Measurements from ENCODE around the gene ACTRT2. TPM values are rescaled to one million over a fixed set of nuclear protein-coding genes. Genes with fewer than 3 reads are reported as not detected.

ACTRT2 gene
- total RNA-seq, 1 experiment from 2014 or later = not detected

DNA sequence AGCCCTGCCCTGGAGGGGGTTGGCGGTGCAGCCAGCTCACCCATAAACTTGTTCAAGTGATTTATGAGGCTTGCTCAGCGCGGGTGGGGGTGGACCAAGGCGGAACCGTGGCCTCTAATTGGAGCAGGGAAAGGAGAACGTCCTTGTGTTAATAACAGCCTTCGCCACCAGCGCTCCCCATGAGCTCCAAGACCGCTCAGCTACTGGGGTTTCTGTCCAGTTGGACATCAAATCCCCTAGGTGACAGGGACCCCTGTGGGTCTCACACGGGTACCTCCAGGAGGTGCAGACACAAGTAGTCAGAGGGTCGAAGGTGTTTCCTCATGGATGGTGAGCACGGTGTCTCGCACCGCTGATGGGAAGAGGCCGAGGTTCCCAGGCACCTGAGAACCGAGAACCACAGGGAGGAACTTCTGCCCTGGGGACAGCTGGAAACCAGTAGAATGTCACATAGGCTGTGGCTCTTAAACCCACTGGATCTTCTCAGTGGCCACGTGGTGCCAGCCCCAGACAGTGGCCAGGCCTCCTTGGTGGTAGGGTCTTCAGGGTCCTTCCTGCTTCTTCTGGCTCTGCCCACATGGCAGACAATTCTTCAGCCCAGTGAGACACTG is 3.7 kb upstream of the ACTRT2 start:
- DNase-seq (ENCODE audit: low read depth) = no peak

DNA sequence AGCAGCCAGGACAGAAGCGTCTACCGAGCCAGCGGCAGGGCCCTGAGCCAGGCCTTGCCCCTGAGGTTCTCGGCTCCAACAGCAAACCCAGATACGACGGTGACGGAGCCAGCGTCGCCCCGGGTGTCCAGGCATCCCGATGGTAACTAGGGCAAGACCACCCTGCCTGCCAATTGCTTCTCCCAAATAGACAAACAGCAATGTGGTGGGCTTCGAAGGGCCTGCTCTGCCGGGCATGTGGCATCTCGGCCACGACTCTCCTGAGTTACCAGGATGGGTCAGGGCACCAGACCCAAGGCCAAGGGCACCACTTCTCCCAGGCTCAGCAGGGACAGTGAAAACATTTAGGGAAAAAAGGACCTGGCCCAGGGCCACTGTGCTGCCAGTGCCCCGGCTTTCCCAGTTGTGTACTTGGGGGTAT is 3.2 kb upstream of the ACTRT2 start:
- DNase-seq (ENCODE audit: low read depth) = no peak

DNA sequence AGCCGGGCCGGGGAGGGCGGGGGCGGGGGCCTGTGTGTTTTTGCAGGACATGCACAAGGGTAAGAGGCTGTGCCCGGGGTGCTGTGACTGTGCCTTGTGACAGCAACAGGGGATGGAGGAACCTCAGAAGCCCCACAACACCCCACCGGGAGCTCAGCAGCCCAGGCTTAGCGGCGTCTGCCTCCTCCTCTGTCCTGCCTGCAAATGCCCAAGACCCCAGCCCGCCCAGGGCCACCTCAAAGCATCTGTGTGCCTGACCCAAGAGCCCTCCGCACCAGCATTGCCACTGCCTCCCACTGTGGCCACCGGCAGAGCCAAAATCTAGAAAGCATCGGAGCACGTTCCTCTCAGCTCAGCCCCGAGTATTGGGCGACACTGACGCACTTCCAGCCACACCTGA is 2.7 kb upstream of the ACTRT2 start:
- no peak for DNase-seq (ENCODE audit: low read depth)

DNA sequence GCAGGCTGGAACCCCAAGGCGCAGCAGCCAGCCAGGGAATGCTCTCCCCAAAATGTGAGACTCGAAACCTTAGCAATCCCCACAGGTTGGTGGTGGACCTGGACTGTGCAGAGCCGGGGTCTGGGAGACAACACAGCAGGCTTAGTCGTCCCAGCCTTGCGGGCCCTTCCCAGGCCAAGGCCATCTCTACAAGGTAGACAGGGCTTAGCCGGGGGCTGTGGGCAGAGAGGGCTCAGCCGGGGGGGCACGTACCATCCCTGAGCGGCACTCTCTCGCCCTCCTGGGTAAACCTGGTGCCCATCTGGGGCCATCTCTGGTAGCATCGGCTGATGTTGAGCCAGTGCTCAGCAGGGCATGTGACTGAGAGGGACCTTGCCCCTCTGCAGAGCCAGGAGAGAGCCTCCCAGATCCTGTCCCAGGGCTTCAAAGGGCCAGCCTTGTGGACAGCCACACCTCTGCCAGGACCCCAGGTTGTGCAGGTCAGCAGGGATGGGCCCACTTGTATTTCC is 2.2 kb upstream of the ACTRT2 start:
- DNase-seq (ENCODE audit: low read depth) = no peak

DNA sequence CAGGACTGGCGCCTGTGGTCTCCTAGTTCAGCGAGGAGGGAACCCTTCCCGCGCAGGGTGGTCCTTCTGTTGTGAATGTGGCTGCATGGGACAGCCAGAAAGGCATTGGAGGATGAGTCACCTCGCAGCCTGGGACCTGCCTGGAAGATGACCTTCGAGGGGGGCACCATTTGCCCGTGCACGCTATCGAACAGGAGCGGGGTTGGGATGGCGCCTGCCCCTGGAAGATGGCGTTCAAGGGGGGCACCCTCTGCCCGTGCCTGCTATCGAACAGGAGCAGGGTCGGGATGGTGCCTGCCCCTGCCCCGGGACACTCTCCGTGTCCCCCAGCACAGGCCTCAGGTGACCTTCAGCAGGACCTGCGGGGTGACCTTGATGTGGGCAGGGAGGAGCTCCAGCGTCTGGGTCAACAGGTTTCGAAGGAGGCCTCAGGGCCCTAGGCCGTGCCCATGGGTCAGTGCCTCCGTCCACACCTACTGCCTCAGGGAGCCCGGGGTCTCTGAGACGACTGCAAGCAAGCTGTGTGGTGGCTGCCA is 1.7 kb upstream of the ACTRT2 start:
- DNase-seq (ENCODE audit: low read depth) = no peak

DNA sequence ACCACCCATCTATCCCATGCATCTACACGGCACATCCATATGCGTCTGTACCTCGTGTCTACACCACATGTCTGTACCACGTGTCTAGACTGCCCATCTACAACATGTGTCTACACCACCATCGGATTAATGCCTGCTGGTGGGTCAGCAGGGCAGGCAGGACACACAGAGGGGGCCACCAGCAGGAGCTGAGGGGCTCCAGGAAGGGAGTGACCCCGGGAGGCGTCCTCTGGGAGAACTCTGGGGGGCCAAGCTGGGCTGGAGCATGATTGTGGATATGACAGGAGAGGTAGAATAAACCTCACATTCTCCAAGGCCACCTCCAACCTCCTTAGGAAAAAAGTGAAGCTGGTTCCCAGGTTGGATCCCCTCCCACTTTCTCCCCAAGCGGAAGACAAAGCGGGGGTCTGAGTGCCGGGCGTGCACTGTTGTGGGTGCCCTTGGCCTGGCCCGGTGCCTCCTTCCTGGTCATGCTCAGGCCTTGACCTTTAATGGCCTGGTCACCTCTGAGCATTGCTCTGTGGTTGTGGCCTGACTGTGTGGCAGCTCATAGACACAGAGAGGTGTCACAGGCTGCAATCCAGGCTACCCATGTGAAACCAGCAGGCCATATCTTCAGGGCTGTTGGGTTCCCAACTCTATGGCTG is 881 bp upstream of the ACTRT2 start:
- no peak for DNase-seq (ENCODE audit: low read depth)

DNA sequence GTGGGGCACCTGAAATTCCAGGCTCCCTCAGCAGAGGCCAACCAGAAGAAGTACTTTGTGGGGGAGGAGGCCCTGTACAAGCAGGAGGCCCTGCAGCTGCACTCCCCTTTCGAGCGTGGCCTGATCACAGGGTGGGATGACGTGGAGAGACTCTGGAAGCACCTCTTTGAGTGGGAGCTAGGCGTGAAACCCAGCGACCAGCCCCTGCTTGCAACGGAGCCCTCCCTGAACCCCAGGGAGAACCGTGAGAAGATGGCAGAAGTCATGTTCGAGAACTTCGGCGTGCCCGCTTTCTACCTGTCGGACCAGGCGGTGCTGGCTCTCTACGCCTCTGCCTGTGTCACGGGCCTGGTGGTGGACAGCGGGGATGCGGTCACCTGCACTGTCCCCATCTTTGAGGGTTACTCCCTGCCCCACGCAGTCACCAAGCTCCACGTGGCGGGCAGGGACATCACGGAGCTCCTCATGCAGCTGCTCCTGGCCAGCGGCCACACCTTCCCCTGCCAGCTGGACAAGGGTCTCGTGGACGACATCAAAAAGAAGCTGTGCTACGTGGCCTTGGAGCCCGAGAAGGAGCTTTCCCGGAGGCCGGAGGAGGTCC is 634 bp downstream of the ACTRT2 start:
- no peak for DNase-seq (ENCODE audit: low read depth)

DNA sequence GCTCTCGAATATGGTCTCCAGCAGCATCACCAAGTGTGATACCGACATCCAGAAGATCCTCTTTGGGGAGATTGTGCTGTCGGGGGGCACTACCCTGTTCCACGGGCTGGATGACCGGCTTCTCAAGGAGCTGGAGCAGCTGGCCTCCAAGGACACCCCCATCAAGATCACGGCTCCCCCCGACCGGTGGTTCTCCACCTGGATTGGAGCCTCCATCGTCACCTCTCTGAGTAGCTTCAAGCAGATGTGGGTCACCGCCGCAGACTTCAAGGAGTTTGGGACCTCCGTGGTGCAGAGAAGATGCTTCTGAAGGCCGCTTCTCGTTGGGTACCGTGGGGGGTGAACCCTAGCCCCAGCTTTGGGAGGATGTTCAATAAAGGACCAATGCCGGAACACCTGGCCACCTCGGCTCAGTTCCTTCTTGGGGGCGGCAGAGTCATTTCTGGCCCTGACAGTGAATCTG is 1.3 kb downstream of the ACTRT2 start:
- DNase-seq (ENCODE audit: low read depth) = no peak

DNA sequence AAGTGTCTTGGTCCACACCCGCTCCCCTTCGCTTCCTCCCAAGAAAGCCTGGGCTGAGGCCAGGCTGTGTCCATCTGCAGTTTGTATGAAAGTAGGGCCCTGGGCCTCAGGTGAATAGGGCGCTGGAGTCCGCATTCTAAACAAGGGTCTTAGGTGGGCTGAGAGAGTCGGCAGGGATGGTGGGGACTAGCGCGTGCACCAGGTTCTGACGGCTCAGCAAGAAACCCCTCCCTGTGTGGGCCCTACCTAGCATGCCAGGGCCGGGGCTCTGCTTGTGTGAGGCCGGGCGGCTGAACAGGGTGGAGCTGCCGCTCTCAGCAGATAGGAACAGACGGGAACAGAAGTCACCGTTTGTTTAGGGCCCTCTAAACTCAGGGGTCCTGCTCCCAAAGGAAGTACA is 1.7 kb downstream of the ACTRT2 start:
- no peak for DNase-seq (ENCODE audit: low read depth)

DNA sequence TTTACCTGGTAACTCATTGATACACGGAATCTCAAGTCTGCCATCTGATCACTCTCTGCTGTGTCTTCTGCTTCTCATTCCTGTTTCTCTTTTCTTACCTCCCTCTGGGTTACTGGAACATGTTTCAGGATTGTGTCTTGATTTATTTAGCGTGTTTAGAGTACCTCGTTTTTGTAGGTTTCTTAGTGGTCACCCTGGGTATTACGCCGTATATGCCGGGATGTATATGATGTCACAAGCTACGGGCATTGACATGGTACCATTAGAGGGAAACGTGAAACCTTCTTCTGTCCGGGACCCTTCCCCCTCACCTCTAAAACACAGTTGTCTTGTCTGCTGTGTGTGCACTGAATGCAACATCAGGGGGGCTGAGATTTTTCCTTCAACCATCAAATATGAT is 2.8 kb downstream of the ACTRT2 start:
- no peak for DNase-seq (ENCODE audit: low read depth)

DNA sequence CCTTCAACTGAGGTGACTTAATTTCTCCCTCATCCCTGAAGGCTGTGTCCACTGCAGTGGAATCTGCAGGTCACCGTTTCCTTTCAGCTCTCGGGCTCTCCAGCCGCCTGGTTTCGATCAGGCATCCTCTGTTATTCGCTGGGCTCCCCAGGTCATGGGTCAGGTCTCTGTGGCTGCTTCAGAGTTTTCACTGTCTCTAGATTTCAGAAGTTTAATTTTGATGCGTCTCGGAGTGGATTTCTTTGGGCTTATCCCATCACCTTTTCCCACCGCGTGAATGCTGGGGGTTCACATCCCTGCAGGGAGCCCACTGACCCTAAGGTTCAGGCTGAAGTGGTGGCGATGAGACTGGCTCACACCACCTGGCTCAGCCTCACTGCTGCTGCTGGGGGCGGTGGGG is 3.3 kb downstream of the ACTRT2 start:
- DNase-seq (ENCODE audit: low read depth) = no peak

DNA sequence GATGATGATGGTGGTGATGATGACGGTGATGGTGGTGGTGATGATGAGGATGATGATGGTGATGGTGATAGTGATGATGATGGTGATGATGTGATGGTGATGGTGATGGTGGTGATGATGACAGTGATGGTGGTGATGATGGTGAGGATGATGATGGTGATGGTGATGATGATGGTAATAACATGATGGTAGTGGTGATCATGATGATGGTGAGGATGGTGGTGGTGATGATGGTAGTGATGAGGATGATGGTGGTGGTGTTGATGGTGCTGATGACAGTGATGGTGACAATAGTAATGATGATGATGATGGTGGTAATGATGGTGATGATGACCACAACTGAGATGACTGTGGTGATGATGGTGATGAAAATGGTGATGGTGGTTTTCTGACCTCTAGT is 4.9 kb downstream of the ACTRT2 start:
- DNase-seq (ENCODE audit: low read depth) = no peak

DNA sequence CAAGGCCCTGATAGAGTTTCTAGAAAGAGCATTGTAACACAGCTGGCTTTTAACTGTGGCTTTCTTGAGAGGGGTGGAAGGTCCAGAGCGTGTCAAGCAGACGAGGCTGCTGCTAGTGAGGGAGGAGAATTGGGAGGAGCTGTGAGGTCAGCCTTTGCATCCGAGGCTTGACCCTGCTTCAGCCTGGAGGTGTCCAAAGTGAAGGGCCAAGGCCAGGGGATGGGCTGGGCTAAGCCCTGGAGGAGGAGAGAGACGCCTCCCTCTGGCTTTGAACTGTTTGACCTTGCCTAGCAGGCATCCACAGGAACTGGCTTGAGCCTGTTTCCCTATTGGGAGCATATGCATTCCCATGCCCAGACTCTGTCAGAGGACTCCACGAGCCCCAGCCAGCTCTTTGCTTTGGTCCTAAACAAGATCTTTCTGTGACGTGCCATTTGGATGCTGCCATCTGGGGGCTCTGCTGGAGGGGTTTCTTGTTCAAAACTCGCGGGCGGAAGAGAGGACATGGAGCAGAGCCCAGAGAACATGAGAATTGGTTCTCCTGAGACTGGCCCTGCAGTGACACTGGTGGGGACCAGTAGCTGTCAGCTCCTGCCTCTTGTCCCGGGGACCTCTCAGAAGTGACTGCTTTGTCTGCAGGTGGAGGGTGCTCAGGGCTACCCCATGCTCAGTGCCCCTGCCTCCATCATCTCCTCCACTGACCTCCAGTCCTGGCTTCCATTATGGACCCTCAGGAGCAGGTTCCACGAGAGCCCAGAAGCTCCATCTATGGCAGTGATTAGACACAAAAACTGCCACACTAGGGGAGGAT is 5.5 kb downstream of the ACTRT2 start:
- DNase-seq (ENCODE audit: low read depth) = no peak

DNA sequence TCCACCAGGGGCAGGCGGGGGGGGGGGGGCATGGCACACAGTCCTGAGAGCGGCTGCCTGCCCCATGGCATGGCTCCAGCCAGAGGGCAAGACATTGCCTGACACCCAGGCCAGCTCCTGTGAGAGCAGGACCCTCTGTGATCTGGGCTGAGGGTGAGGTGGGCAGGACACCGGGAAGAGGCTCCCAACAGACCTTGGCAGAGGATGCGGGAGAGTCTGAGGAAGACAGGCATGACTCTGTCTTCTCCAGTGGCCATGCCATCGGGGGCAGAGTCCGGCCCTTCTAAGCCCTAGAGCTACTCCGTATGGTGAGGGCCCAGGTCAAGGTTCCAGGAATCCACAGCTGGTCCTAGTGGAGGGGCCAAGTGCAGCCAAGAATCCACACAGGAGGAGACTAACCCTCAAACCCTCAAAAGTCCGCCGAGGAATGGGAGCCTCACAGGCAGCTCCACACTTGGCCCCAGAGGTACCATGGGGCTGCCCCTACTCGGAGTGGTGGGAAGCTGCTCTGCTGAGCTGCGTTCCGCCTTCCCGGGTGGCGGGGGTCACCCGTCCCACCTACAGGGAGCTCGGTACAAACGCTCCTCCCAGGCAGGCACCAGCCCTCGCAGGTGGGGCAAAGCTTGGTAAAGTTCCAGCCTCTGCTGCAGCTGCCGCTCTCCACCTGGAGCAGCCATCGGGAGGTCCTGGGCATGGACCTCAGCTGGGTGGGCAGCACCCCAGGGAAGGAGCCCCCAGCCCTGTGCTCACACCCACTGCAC is 6.5 kb downstream of the ACTRT2 start:
- no peak for DNase-seq (ENCODE audit: low read depth)

DNA sequence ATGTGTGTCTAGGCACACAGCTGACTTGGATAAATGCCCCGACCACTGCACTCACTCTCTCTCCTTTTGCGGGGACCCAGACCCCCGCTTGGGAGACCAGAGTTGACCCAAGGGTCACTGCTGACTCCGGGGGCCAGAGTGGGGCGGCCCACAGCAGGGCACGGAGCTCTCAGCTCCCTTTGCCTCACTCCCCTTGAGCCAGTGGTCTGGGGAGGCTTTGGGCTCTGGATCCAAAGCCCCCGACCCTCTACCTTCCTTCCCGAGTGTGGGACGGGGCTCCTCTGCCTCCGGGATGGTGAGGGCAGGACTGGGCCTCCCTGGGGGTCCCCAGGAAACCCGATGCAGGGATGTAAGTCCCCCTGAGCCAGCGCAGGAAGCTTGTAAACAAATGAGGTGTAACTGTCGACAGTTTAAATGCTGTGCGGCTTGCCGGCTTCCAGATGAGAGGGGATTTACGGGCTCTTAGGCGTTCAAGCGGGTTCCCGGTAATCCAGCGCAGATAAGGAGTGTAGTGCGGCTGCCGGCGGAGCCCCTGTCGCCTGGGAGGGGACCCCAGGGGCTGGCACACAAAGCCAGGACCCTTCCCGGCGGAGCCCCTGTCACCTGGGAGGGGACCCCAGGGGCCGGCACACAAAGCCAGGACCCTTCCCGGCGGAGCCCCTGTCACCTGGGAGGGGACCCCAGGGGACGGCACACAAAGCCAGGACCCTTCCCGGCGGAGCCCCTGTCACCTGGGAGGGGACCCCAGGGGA is 7.4 kb downstream of the ACTRT2 start:
- no peak for DNase-seq (ENCODE audit: low read depth)

DNA sequence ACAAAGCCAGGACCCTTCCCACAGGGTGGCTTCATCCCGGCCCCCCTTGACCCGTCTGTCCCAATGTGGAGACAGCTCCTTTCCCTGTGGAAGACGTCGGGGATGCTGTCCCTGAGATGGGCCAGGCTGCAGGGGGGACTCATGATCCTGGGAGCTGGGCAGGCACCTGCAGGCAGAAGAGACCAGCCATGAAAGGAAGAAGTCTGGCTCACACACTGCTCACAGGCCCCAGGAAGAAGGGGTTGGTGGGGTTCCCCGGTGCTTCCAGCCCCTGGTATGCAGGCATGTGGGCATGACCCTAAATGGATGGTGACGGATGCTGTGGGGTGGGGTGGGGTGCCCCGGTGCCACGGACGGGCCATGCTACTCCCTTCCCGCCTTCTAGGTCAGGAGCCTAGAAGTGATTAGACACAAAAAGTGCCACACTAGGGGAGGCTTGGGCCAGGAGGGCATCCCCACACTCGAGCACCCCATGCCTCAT is 8.3 kb downstream of the ACTRT2 start:
- DNase-seq (ENCODE audit: low read depth) = no peak

DNA sequence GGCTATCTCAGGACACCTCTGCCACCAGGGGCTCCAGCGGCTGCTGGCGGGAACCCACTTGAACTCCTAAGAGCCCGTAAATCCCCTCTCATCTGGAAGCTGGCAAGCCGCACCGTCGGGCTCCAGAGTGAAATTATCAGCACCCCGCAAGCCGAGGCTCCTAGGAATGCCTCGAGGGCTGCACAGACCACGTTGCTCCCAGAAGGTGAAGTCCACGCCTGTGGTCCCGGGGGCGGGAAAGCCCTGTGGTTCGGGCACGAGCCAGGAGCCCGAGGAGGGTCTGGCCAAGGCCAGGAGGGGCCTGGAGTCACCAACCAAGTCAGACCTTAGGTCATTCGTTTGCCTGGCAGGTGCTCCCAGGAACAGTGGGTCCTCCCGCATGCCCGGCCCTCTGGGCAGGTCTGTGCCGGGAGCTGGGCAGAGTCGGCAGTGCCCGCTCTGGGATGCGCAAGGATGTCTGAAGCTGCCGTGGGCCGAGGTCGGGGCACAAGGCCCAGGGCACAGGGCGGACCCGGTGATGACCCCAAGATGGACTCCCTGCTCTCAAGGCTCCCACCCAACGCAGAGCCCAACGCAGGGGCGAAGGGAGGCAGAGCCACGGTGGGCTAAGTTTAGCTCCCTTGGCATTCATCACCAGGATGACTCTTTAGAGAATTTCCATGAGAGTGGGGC is 8.9 kb downstream of the ACTRT2 start:
- DNase-seq (ENCODE audit: low read depth) = no peak

DNA sequence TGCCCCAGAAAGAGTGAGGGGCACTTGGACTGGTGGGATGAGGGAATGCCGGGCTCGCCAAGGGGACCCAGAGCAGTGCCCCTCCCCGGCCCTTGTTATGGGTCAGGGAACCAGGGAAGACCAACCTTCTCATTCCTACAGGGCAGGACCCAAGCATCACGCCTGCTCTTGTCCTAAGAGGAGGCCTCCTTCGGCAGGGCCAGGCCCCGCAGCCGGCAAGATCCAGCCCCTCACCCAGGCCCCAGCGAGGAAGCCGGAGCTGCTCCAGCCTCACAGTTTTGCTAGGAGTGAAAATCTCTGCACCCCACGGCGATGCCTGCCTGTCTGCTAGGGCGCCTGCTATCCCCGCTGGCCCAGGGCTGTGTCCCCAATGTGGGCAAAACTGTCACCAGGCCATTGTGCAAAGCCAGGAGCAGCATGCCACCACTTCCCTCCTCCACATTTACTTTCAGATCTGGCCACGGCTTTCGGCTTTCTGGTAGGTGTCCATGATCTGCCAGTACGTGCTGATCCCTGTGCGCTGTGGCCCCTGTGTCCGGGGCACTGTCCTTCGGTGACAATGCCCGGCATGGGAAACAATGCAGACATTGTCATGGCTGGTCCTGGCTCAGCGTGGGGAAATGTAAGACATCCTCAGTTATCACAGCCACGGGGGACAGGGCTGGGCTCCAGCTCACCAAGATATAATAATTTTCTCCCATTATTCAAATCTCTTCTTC is 9.6 kb downstream of the ACTRT2 start:
- DNase-seq (ENCODE audit: low read depth) = no peak

All from LHCN-M2 (cell line).